HFFc6 (cell line): ENCODE measurements around the gene HOXC13. TPM values are rescaled to one million over a fixed set of nuclear protein-coding genes. Genes with fewer than 3 reads are reported as not detected.
A peak's percentile ranks its signal among the peaks of the same experiment; 100 is the strongest.

Experiments used
- DNase-seq: peaks from one replicate; pipeline ENCODE4 v3.0.0-alpha.2; 2018
- H3K27ac Mint-ChIP-seq: 2 replicates; pipeline ENCODE4 v1.8.0; 2020; ENCODE audit warnings: mild to moderate bottlenecking, mixed read lengths
- H3K27me3 Mint-ChIP-seq: 2 replicates; pipeline ENCODE4 v1.8.0; 2021; ENCODE audit warnings: mild to moderate bottlenecking, moderate library complexity, mixed read lengths; ENCODE audit not compliant: insufficient read depth
- H3K36me3 Mint-ChIP-seq: 2 replicates; pipeline ENCODE4 v1.8.0; 2021; ENCODE audit warnings: low read depth, mixed read lengths
- H3K4me1 Mint-ChIP-seq: 2 replicates; pipeline ENCODE4 v1.8.0; 2020; ENCODE audit warnings: low read depth, mixed read lengths
- H3K4me3 Mint-ChIP-seq: 2 replicates; pipeline ENCODE4 v1.8.0; 2020; ENCODE audit warnings: mild to moderate bottlenecking, moderate library complexity, mixed read lengths
- H3K9me3 Mint-ChIP-seq: 2 replicates; pipeline ENCODE4 v1.8.0; 2020; ENCODE audit warnings: mild to moderate bottlenecking, mixed read lengths
- CTCF ChIP-seq: fragments of 200-600 bp; sonication (generic); IDR thresholded peaks from 2 replicates; pipeline ENCODE4 v1.5.0; 2021; ENCODE audit warnings: antibody characterized with exemption, mild to moderate bottlenecking
- total RNA-seq, 6 experiments: library from RNA; stranded (reverse); fragmentation: NEBNext Ultra II Directional; extraction: Animal tissue kit (Norgen Biotek cat#: 25700); gene quantifications; 2 replicates in 1 of 6; 3 replicates in 5 of 6; pipeline ENCODE4 v1.2.3, GENCODE V29; 2021

The HOXC13 gene
- total RNA-seq, 6 experiments from 2014 or later = not detected

GRCh38 chr12:53964315-53964713, 25.7 kb downstream of the HOXC13 start:
- no peak for DNase-seq
- H3K27ac Mint-ChIP-seq = peak overlapping the region; percentile 81; the same call in 1 of the 2 replicates
- H3K27me3 Mint-ChIP-seq = peaks cover 64% of the 10 kb centered on the region
- H3K36me3 Mint-ChIP-seq = no peaks in the 10 kb centered on the region
- H3K4me1 Mint-ChIP-seq = peaks cover 24% of the 10 kb centered on the region
- no peaks in the 10 kb centered on the region for H3K9me3 Mint-ChIP-seq
- no peak for TF ChIP-seq CTCF
- H3K4me3 Mint-ChIP-seq = peak overlapping the region; percentile 81; the same call in 1 of the 2 replicates

- TF ChIP-seq CTCF = no peak
- Mint-ChIP-seq H3K4me1 (peaks cover 24% of the 10 kb centered on the region), H3K4me3 (peak overlapping the region; percentile 81)
Measured at GRCh38 chr12:53965281-53966084, 26.9 kb downstream of the HOXC13 start.

GRCh38 chr12:53966085-53966384, 27.4 kb downstream of the HOXC13 start:
- no peak for DNase-seq
- TF ChIP-seq CTCF = no peak
- peak overlapping the region; percentile 81; the same call in 1 of the 2 replicates for H3K27ac Mint-ChIP-seq
- H3K27me3 Mint-ChIP-seq = peaks cover 63% of the 10 kb centered on the region
- H3K4me3 Mint-ChIP-seq = peak overlapping the region; percentile 81
- peaks cover 24% of the 10 kb centered on the region for H3K4me1 Mint-ChIP-seq
- no peaks in the 10 kb centered on the region for H3K9me3 Mint-ChIP-seq
- no peaks in the 10 kb centered on the region for H3K36me3 Mint-ChIP-seq

More at GRCh38 chr12:53965281-53966084, 26.9 kb downstream of the HOXC13 start:
- no peak for DNase-seq
- peaks cover 59% of the 10 kb centered on the region for H3K27me3 Mint-ChIP-seq
- no peaks in the 10 kb centered on the region for H3K36me3 Mint-ChIP-seq
- peak overlapping the region; percentile 81; the same call in 1 of the 2 replicates for H3K27ac Mint-ChIP-seq
- no peaks in the 10 kb centered on the region for H3K9me3 Mint-ChIP-seq

GRCh38 chr12:53966385-53967133, 27.9 kb downstream of the HOXC13 start:
- Mint-ChIP-seq H3K4me3 (peak overlapping the region; percentile 81), H3K9me3 (no peaks in the 10 kb centered on the region), H3K4me1 (peaks cover 24% of the 10 kb centered on the region), H3K36me3 (no peaks in the 10 kb centered on the region), H3K27me3 (peaks cover 68% of the 10 kb centered on the region), H3K27ac (peak overlapping the region; percentile 81)
- DNase-seq = no peak
- no peak for TF ChIP-seq CTCF

GRCh38 chr12:53967421-53967925, 28.8 kb downstream of the HOXC13 start:
- H3K4me3 Mint-ChIP-seq = peak overlapping the region; percentile 81; the same call in 1 of the 2 replicates
- H3K27me3 Mint-ChIP-seq = peaks cover 74% of the 10 kb centered on the region
- no peak for TF ChIP-seq CTCF
- no peak for DNase-seq
- H3K9me3 Mint-ChIP-seq = no peaks in the 10 kb centered on the region
- peak overlapping the region; percentile 81; the same call in 1 of the 2 replicates for H3K27ac Mint-ChIP-seq
- peaks cover 29% of the 10 kb centered on the region for H3K4me1 Mint-ChIP-seq
- no peaks in the 10 kb centered on the region for H3K36me3 Mint-ChIP-seq
